WI38 (cell line): ENCODE results near the gene NAV2.

Experiments used
- H3K4me3 ChIP-seq: 2 replicates; pipeline ENCODE4 v1.5.1; 2011; ENCODE audit warnings: low read depth, mild to moderate bottlenecking, control low read depth, low read length
- TF ChIP-seq, protein P1 (sequence below): IDR thresholded peaks from 2 replicates; pipeline ENCODE4 v1.5.1; 2012; ENCODE audit warnings: low read depth, mild to moderate bottlenecking, control low read depth, low read length

NAV2 gene

DNA sequence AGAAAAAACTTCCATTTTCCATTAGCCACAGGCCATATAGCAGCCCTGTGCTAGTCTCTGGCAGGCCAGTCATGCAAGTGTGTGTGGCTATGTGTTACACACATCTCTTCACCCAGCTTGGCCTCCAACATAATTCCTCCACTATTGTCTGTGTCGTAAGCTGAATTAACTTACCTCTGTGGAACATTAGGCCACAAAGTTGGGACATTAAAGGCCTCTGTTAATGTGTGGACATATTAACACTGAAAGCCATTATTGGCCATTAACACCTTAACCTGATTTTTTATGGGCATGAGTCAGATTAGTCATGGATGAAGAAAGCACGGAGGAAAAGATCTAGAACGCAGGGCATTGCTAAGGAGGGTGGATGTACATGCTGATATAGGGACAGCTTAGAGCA, 347.5 kb downstream of the NAV2 start:
- TF ChIP-seq, protein P1, sequence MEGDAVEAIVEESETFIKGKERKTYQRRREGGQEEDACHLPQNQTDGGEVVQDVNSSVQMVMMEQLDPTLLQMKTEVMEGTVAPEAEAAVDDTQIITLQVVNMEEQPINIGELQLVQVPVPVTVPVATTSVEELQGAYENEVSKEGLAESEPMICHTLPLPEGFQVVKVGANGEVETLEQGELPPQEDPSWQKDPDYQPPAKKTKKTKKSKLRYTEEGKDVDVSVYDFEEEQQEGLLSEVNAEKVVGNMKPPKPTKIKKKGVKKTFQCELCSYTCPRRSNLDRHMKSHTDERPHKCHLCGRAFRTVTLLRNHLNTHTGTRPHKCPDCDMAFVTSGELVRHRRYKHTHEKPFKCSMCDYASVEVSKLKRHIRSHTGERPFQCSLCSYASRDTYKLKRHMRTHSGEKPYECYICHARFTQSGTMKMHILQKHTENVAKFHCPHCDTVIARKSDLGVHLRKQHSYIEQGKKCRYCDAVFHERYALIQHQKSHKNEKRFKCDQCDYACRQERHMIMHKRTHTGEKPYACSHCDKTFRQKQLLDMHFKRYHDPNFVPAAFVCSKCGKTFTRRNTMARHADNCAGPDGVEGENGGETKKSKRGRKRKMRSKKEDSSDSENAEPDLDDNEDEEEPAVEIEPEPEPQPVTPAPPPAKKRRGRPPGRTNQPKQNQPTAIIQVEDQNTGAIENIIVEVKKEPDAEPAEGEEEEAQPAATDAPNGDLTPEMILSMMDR = no peak
- no peak overlapping the region for H3K4me3 ChIP-seq

DNA sequence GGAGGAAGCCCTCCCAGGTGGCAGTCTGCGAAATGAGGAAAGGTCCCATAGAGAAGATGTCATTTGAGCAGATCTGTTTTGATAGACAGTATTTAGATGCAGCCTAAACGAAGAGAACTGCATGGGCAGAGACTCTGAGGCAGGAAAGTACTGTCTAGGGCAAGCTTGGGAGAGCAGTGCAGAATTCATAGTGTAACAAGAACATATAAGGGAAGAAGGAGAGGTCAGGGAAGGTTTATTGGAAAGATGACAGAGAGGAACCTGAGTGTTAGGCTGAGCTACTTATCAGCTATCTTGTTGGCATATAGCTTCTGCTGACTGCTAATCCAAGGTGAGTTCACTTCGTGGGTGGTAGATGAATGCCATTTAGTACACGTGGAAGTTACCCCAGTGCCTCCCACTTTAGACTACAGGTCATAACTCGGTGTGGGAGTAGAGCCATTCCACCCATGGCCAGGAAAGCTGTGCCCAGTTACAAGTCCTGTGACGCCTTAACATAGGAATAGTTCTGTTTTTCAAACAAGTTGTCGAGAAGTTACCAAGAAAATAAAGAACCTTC, 348.1 kb downstream of the NAV2 start:
- TF ChIP-seq, protein P1 = no peak
- H3K4me3 ChIP-seq = no peak overlapping the region

DNA sequence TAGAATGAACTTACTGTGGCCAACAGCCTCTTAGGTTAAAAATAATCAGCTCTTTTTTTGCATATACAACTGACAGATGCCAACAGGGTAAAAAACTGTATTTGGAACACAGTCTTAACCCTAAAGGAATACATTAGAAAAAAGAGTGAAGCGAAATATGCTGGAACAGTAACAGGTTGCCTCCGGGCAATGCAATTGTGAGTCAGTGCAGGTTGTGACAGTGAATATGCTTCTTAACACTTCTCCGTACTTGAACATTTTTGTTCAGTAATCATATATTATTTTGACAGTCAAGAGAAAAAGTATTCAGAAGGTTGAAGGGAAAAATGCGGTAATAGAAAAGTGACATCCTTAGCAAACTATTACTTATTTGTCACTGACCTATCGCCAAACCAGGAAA, 349.1 kb downstream of the NAV2 start:
- H3K4me3 ChIP-seq = no peak overlapping the region
- TF ChIP-seq, protein P1 = no peak

DNA sequence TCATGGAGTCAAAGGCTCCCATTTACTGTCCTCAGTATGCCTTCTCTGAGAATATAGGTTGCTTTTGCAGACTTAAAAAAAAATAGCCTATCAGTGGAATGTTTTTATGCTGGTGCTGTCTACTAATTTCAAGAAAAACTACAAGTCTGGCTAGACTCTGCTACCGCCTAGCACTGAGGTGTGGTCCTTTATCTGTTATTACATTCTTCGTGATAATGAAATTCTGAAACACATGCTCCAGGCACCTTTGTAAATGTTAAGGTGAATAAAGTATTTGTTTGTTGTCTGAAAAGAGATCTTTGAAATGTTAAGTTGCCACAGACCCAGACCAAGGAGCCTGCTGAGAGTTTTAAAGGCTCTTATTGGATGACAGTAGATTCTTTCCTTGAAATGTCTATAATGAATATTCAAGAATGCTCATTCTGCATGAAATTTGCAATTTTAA, 352.3 kb downstream of the NAV2 start:
- TF ChIP-seq, protein P1 = no peak
- H3K4me3 ChIP-seq = no peak overlapping the region

DNA sequence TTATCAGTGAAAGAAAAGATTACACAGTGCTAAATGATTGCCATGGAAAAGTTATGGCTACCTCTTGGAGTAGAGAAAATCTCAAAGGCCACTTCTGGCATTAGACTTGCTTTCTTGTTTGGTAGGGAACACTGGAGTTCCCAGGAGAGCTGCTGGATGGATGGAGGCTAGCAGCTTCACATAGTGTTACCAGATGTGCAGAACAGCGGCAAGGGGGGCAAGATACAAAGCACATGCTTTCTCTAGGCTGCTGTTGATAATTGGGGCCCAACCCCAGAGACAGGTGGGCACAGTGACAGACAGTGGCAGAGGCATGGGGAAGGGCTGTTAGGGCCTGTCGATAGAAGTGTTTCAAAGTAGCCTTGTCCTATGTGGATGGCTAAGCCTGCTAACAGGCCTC, 352.8 kb downstream of the NAV2 start:
- TF ChIP-seq, protein P1 = no peak
- H3K4me3 ChIP-seq = no peak overlapping the region

DNA sequence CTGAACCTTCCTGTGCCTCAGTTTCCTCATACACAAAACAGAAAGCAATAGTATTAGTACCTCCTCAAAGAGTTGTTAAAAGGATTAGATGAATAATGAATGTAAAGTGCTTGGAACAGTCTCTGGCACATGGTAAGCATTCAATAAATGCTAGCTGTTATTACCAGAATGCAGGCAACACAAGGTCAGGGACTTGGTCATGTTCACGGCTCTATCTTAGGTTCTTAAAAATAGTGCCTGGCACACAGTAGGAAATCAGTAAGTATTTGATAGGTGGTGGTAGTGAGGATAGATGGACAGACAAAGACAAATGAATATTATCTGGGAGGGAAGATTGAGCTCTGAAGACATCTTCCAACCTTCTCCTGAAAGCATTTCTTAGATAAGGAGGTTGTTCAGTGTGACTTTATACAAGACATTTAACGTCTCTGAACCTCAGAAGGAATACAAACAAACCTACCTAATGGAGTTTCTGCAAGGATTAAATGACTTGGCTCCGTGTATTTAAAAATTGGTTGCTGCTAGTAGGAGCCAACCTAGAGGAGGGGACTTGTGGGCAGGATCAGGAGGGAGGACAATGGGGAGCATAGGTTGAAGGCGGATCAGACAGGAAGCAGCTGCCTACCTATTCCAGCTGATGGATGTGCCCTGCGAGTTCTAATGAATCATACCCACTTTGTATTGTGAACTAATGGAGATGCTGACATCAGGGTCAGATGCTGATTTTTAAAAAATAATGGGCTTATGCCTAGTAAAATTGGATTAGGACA, 353.6 kb downstream of the NAV2 start:
- TF ChIP-seq, protein P1 = no peak
- no peak overlapping the region for H3K4me3 ChIP-seq

DNA sequence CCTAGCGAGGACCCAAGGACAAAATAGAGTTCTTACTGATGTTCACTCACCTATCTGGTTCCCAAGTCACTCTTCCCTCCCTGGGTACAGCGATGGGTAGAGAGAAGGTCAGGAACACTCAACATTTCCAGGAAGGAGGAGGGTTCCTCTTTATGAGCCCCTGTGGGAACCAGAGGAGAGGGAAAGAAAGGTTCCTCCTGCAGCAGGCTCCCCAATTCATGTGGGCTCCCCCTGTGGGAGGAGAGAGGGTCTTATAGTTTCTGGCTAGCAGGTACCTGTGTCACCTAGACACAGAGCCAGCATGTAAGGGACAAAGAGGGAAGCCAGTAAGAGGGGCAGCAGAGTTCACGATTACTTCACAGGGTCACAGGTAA, 354.1 kb downstream of the NAV2 start:
- H3K4me3 ChIP-seq = no peak overlapping the region
- TF ChIP-seq, protein P1 = no peak
